Measurements from ENCODE around the gene SEPTIN8. TPM values are rescaled to one million over a fixed set of nuclear protein-coding genes. Genes with fewer than 3 reads are reported as not detected.

The SEPTIN8 gene
- total and polyA plus RNA-seq, 3 experiments from 2014 or later, result 2.8 to 38.1 (median 34.5) TPM

- Mint-ChIP-seq H3K27me3 (peaks cover 0 to 4% of the 10 kb centered on the region in 2 donors), H3K36me3 (peaks cover 0 to 4% (median 1%) of the 10 kb centered on the region in 3 donors), H3K27ac (peak overlapping the region in 2 of 8 donors; percentile 64 to 91), H3K4me3 (peak overlapping the region in 1 of 7 donors; percentile 87), H3K9me3 (no peaks in the 10 kb centered on the region), H3K4me1 (peaks cover 34 to 35% (median 34%) of the 10 kb centered on the region in 3 donors)
- no peak for DNase-seq
- Histone ChIP-seq H3K27ac (ENCODE audit: low read depth, low read length) (no peak overlapping the region), H3K27me3 (ENCODE audit: insufficient read depth, low read length, poor library complexity, severe bottlenecking) (no peaks in the 10 kb centered on the region), H3K36me3 (ENCODE audit: insufficient read depth, low read length) (no peaks in the 10 kb centered on the region), H3K4me1 (ENCODE audit: insufficient read depth, low read length) (peaks cover 21% of the 10 kb centered on the region), H3K4me3 (ENCODE audit: low read length) (no peak overlapping the region), H3K9me3 (ENCODE audit: low read length) (no peaks in the 10 kb centered on the region)
- ChIA-PET POLR2A (interaction anchor here (3.1 kb wide), 1 partner anchor 8 kb away, joined by 29 read pairs; the partner anchor contains the start of gene CCNI2), CTCF (interaction anchor here (3.1 kb wide), 1 partner anchor 7 kb away, joined by 25 read pairs; the partner anchor contains the start of gene CCNI2)
These were observed 37.8 kb downstream of the SEPTIN8 start for GRCh38 chr5:132739232-132739631.

- no peaks in the 10 kb centered on the region for H3K36me3 ChIP-seq (ENCODE audit: insufficient read depth, low read length)
- H3K27me3 Mint-ChIP-seq, result peaks cover 0 to 4% of the 10 kb centered on the region in 2 donors
- H3K4me1 Mint-ChIP-seq, result peaks cover 37 to 42% (median 41%) of the 10 kb centered on the region in 3 donors
- H3K9me3 Mint-ChIP-seq, result no peaks in the 10 kb centered on the region
- H3K4me3 Mint-ChIP-seq, result peak overlapping the region; percentile 87 to 97 (median 93)
- no peaks in the 10 kb centered on the region for H3K27me3 ChIP-seq (ENCODE audit: insufficient read depth, low read length, poor library complexity, severe bottlenecking)
- no peak overlapping the region for H3K27ac ChIP-seq (ENCODE audit: low read depth, low read length)
- H3K9me3 ChIP-seq (ENCODE audit: low read length), result no peaks in the 10 kb centered on the region
- H3K4me3 ChIP-seq (ENCODE audit: low read length), result peak overlapping the region; percentile 81
- DNase-seq, result no peak
- peaks cover 21% of the 10 kb centered on the region for H3K4me1 ChIP-seq (ENCODE audit: insufficient read depth, low read length)
- H3K27ac Mint-ChIP-seq, result peak overlapping the region; percentile 84 to 97 (median 93)
- peaks cover 0 to 15% (median 1%) of the 10 kb centered on the region in 3 donors for H3K36me3 Mint-ChIP-seq
- POLR2A ChIA-PET, result interaction anchor here (1.0 to 3.1 kb wide), 4 partner anchors 9 to 242 kb away, joined by 3 to 29 read pairs (median 3); partner anchors contain the start of genes CCNI2, GDF9 and UQCRQ
- CTCF ChIA-PET, result interaction anchor here (0.8 to 3.1 kb wide), 7 partner anchors 9 to 237 kb away, joined by 3 to 25 read pairs (median 4); partner anchors contain the start of gene CCNI2
These were observed 38.9 kb downstream of the SEPTIN8 start for GRCh38 chr5:132737982-132738681.

- H3K27ac Mint-ChIP-seq, result peak within 1 kb of the TSS; percentile 84 to 97 (median 93)
- peak; percentile 96 to 99 (median 98) for DNase-seq
- POLR2A ChIA-PET, result interaction anchor here (0.6 to 3.1 kb wide), 5 partner anchors 10 to 940 kb away, joined by 3 to 29 read pairs (median 3); partner anchors contain the start of genes CCNI2, FNIP1, GDF9 and UQCRQ
- peaks cover 37 to 42% (median 41%) of the 10 kb centered on the region in 3 donors for H3K4me1 Mint-ChIP-seq
- Histone ChIP-seq H3K27ac (ENCODE audit: low read depth, low read length) (peak within 1 kb of the TSS; percentile 77), H3K9me3 (ENCODE audit: low read length) (no peaks in the 10 kb centered on the region), H3K36me3 (ENCODE audit: insufficient read depth, low read length) (no peaks in the 10 kb centered on the region), H3K4me1 (ENCODE audit: insufficient read depth, low read length) (peaks cover 21% of the 10 kb centered on the region), H3K27me3 (ENCODE audit: insufficient read depth, low read length, poor library complexity, severe bottlenecking) (no peaks in the 10 kb centered on the region), H3K4me3 (ENCODE audit: low read length) (peak within 1 kb of the TSS; percentile 81)
- H3K9me3 Mint-ChIP-seq, result no peaks in the 10 kb centered on the region
- H3K27me3 Mint-ChIP-seq, result peaks cover 0 to 1% of the 10 kb centered on the region in 2 donors
- H3K36me3 Mint-ChIP-seq, result peaks cover 0 to 19% (median 1%) of the 10 kb centered on the region in 3 donors
- peak within 1 kb of the TSS; percentile 87 to 97 (median 93) for H3K4me3 Mint-ChIP-seq
- CTCF ChIA-PET, result interaction anchor here (0.8 to 3.1 kb wide), 6 partner anchors 10 to 236 kb away, joined by 3 to 25 read pairs (median 4); partner anchors contain the start of gene CCNI2
These were observed 39.9 kb downstream of the SEPTIN8 start, which contains the start of gene KIF3A for GRCh38 chr5:132736853-132737833. Gene KIF3A, minus strand, starts transcription at chr5:132737546. Its CDS starts 127 bp downstream, at chr5:132737419.

GRCh38 chr5:132734687-132735086, 42.4 kb downstream of the SEPTIN8 start:
- H3K9me3 ChIP-seq (ENCODE audit: low read length), result no peaks in the 10 kb centered on the region
- H3K4me1 ChIP-seq (ENCODE audit: insufficient read depth, low read length), result peaks cover 21% of the 10 kb centered on the region
- no peak overlapping the region for H3K4me3 ChIP-seq (ENCODE audit: low read length)
- POLR2A ChIA-PET, result no interaction called here
- no peaks in the 10 kb centered on the region for H3K9me3 Mint-ChIP-seq
- H3K27me3 Mint-ChIP-seq, result no peaks in the 10 kb centered on the region
- H3K27me3 ChIP-seq (ENCODE audit: insufficient read depth, low read length, poor library complexity, severe bottlenecking), result no peaks in the 10 kb centered on the region
- peaks cover 0 to 32% (median 6%) of the 10 kb centered on the region in 3 donors for H3K36me3 Mint-ChIP-seq
- H3K4me1 Mint-ChIP-seq, result peaks cover 40 to 48% (median 48%) of the 10 kb centered on the region in 3 donors
- H3K27ac Mint-ChIP-seq, result no peak overlapping the region
- CTCF ChIA-PET, result interaction anchor here (0.6 kb wide), 1 partner anchor 105 kb away, joined by 3 read pairs; no protein-coding TSS in a partner anchor
- no peak for DNase-seq
- peak overlapping the region in 1 of 7 donors; percentile 35 for H3K4me3 Mint-ChIP-seq
- H3K27ac ChIP-seq (ENCODE audit: low read depth, low read length), result no peak overlapping the region
- no peaks in the 10 kb centered on the region for H3K36me3 ChIP-seq (ENCODE audit: insufficient read depth, low read length)

GRCh38 chr5:132733499-132734148, 43.4 kb downstream of the SEPTIN8 start:
- H3K9me3 Mint-ChIP-seq, result no peaks in the 10 kb centered on the region
- Histone ChIP-seq H3K9me3 (ENCODE audit: low read length) (no peaks in the 10 kb centered on the region), H3K27me3 (ENCODE audit: insufficient read depth, low read length, poor library complexity, severe bottlenecking) (no peaks in the 10 kb centered on the region), H3K36me3 (ENCODE audit: insufficient read depth, low read length) (no peaks in the 10 kb centered on the region), H3K4me3 (ENCODE audit: low read length) (no peak overlapping the region), H3K27ac (ENCODE audit: low read depth, low read length) (no peak overlapping the region), H3K4me1 (ENCODE audit: insufficient read depth, low read length) (peaks cover 21% of the 10 kb centered on the region)
- CTCF ChIA-PET, result interaction anchor here (1.5 to 3.0 kb wide), 2 partner anchors 13 to 15 kb away, joined by 5 to 8 read pairs; partner anchors contain the start of gene CCNI2
- H3K4me1 Mint-ChIP-seq, result peaks cover 40 to 54% (median 50%) of the 10 kb centered on the region in 3 donors
- no peak for DNase-seq
- H3K4me3 Mint-ChIP-seq, result peak overlapping the region in 1 of 7 donors; percentile 38
- no peaks in the 10 kb centered on the region for H3K27me3 Mint-ChIP-seq
- POLR2A ChIA-PET, result no interaction called here
- H3K27ac Mint-ChIP-seq, result no peak overlapping the region
- H3K36me3 Mint-ChIP-seq, result peaks cover 0 to 39% (median 9%) of the 10 kb centered on the region in 3 donors

GRCh38 chr5:132729896-132730295, 47.1 kb downstream of the SEPTIN8 start:
- no peak overlapping the region for H3K27ac Mint-ChIP-seq
- no peak for DNase-seq
- H3K9me3 ChIP-seq (ENCODE audit: low read length), result no peaks in the 10 kb centered on the region
- peaks cover 0 to 57% (median 21%) of the 10 kb centered on the region in 3 donors for H3K36me3 Mint-ChIP-seq
- no peak overlapping the region for H3K4me3 Mint-ChIP-seq
- H3K36me3 ChIP-seq (ENCODE audit: insufficient read depth, low read length), result no peaks in the 10 kb centered on the region
- ChIA-PET CTCF (no interaction called here), POLR2A (no interaction called here)
- peaks cover 18 to 30% (median 27%) of the 10 kb centered on the region in 3 donors for H3K4me1 Mint-ChIP-seq
- H3K27me3 Mint-ChIP-seq, result peaks cover 0 to 1% of the 10 kb centered on the region in 2 donors
- H3K4me3 ChIP-seq (ENCODE audit: low read length), result no peak overlapping the region
- H3K4me1 ChIP-seq (ENCODE audit: insufficient read depth, low read length), result no peaks in the 10 kb centered on the region
- H3K27ac ChIP-seq (ENCODE audit: low read depth, low read length), result no peak overlapping the region
- no peaks in the 10 kb centered on the region for H3K9me3 Mint-ChIP-seq
- no peaks in the 10 kb centered on the region for H3K27me3 ChIP-seq (ENCODE audit: insufficient read depth, low read length, poor library complexity, severe bottlenecking)

- no peaks in the 10 kb centered on the region for H3K9me3 Mint-ChIP-seq
- no peak for DNase-seq
These were observed 51.3 kb downstream of the SEPTIN8 start for GRCh38 chr5:132725745-132726144.

More at GRCh38 chr5:132725745-132726144, 51.3 kb downstream of the SEPTIN8 start:
- peaks cover 10 to 15% (median 10%) of the 10 kb centered on the region in 3 donors for H3K4me1 Mint-ChIP-seq
- Histone ChIP-seq H3K27me3 (ENCODE audit: insufficient read depth, low read length, poor library complexity, severe bottlenecking) (no peaks in the 10 kb centered on the region), H3K4me1 (ENCODE audit: insufficient read depth, low read length) (no peaks in the 10 kb centered on the region), H3K9me3 (ENCODE audit: low read length) (no peaks in the 10 kb centered on the region), H3K36me3 (ENCODE audit: insufficient read depth, low read length) (no peaks in the 10 kb centered on the region), H3K4me3 (ENCODE audit: low read length) (no peak overlapping the region), H3K27ac (ENCODE audit: low read depth, low read length) (no peak overlapping the region)
- CTCF ChIA-PET, result no interaction called here
- POLR2A ChIA-PET, result no interaction called here
- no peak overlapping the region for H3K4me3 Mint-ChIP-seq
- peaks cover 0 to 1% of the 10 kb centered on the region in 2 donors for H3K27me3 Mint-ChIP-seq
- H3K27ac Mint-ChIP-seq, result no peak overlapping the region
- peaks cover 0 to 55% (median 26%) of the 10 kb centered on the region in 3 donors for H3K36me3 Mint-ChIP-seq
